DOHH2 (cell line): Measurements from ENCODE around the gene NRDE2.

ENCODE experiments used
- H3F3A ChIP-seq: fragments of 200-600 bp; sonication (generic), shearing (Covaris generic); 2 replicates; pipeline ENCODE4 v1.6.0; 2016; ENCODE audit warnings: antibody characterized with exemption, mild to moderate bottlenecking; ENCODE audit not compliant: control insufficient read depth, insufficient read depth
- H3K27ac ChIP-seq: fragments of 200-600 bp; sonication (generic); 2 replicates; pipeline ENCODE4 v1.5.1; 2014; ENCODE audit warnings: low read depth, mild to moderate bottlenecking, low read length, moderate library complexity
- H3K27me3 ChIP-seq: fragments of 200-600 bp; sonication (generic); 2 replicates; pipeline ENCODE4 v1.6.1; 2014; ENCODE audit warnings: mild to moderate bottlenecking, low read length, mixed read lengths; ENCODE audit not compliant: control insufficient read depth
- H3K36me3 ChIP-seq: fragments of 200-600 bp; sonication (generic); 2 replicates; pipeline ENCODE4 v1.6.1; 2014; ENCODE audit warnings: mild to moderate bottlenecking, low read length, moderate library complexity, mixed read lengths; ENCODE audit not compliant: control insufficient read depth
- H3K4me1 ChIP-seq: fragments of 200-600 bp; sonication (generic); 2 replicates; pipeline ENCODE4 v1.6.1; 2014; ENCODE audit warnings: mild to moderate bottlenecking, low read length, mixed read lengths; ENCODE audit not compliant: control insufficient read depth
- H3K4me2 ChIP-seq: fragments of 200-600 bp; sonication (generic); 2 replicates; pipeline ENCODE4 v1.6.0; 2014; ENCODE audit warnings: mild to moderate bottlenecking, low read length, moderate library complexity
- H3K4me3 ChIP-seq: fragments of 200-600 bp; sonication (generic); 2 replicates; pipeline ENCODE4 v1.5.1; 2014; ENCODE audit warnings: mild to moderate bottlenecking, low read length, mixed read lengths
- H3K79me2 ChIP-seq: fragments of 200-600 bp; sonication (generic); 2 replicates; pipeline ENCODE4 v1.6.1; 2014; ENCODE audit warnings: mild to moderate bottlenecking, low read length, mixed read lengths; ENCODE audit not compliant: control insufficient read depth
- H3K9me2 ChIP-seq: fragments of 200-600 bp; sonication (generic); replicated peaks from 2 replicates; pipeline ENCODE4 v1.6.1; 2014; ENCODE audit warnings: mild to moderate bottlenecking, low read length, mixed read lengths; ENCODE audit not compliant: control insufficient read depth
- H3K9me3 ChIP-seq: fragments of 200-600 bp; sonication (generic); 2 replicates; pipeline ENCODE4 v1.6.1; 2014; ENCODE audit warnings: antibody characterized with exemption, low read length, mixed read lengths; ENCODE audit not compliant: control insufficient read depth, insufficient read depth
- H4K20me1 ChIP-seq: fragments of 200-600 bp; sonication (generic); 2 replicates; pipeline ENCODE4 v1.6.0; 2014; ENCODE audit warnings: low read depth, mild to moderate bottlenecking, antibody characterized with exemption, low read length, moderate library complexity; ENCODE audit not compliant: control insufficient read depth, insufficient read depth
- CTCF ChIP-seq: fragments of 200-600 bp; sonication (generic); IDR thresholded peaks from one replicate; pipeline ENCODE4 v1.5.1; 2014; ENCODE audit warnings: antibody characterized with exemption, mild to moderate bottlenecking, low read depth, low read length; ENCODE audit not compliant: poor library complexity, severe bottlenecking
- EZH2phosphoT487 ChIP-seq: fragments of 200-600 bp; sonication (generic); IDR thresholded peaks from 2 replicates; pipeline ENCODE4 v1.6.1; 2017; ENCODE audit warnings: borderline replicate concordance, mild to moderate bottlenecking, antibody characterized with exemption, low read length, moderate library complexity, mixed read lengths

Gene NRDE2

GRCh38 chr14:90299408-90299807 lies 32.3 kb downstream of the NRDE2 start:
- Histone ChIP-seq H3K9me3 (no peaks in the 10 kb centered on the region), H3K36me3 (peaks cover 39% of the 10 kb centered on the region), H3K27ac (no peak overlapping the region), H3F3A (no peaks in the 10 kb centered on the region; the same call in 1 of the 2 replicates), H3K79me2 (no peaks in the 10 kb centered on the region), H4K20me1 (no peaks in the 10 kb centered on the region), H3K27me3 (no peaks in the 10 kb centered on the region), H3K4me2 (no peak overlapping the region), H3K4me1 (no peaks in the 10 kb centered on the region), H3K9me2 (no peaks in the 10 kb centered on the region), H3K4me3 (no peak overlapping the region)
- TF ChIP-seq CTCF: no peak
- TF ChIP-seq EZH2phosphoT487: no peak

DNA sequence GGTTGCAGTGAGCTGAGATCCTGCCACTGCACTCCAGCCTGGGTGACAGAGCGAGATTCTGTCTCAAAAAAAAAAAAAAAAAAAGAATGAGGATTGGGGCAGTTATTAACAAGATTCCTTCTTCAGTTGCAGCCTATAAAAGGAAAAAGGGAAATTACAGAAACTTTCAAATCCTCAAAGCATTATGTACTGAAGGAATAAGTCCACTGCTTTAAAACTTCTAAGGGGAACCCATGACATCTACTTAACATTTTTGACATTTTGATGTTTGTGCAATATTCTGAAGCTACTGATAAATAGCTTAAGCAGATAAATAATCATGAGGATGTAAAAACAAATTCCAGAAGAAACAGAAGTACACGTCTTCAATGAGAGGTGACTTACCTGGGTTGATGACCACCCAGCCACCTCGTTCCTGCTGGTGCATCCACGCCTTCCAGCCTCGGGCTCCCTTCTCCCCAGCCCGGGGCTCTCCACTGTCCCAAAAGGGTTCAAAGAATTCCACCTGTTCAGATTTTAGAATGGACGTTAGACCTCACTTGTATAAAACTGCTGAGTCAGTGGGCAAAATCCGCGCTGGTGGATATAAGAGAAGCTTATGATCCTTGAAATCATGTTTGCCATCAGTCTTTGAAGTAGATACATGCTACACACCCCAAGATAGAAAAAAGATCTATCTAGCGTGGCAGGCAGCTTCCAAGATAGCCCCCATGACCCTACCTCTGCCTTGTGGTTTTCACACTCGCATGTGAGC lies 33.7 kb downstream of the NRDE2 start:
- H3K9me2 ChIP-seq: no peaks in the 10 kb centered on the region
- H3K9me3 ChIP-seq: no peaks in the 10 kb centered on the region
- no peaks in the 10 kb centered on the region for H3K79me2 ChIP-seq
- peaks cover 36% of the 10 kb centered on the region for H3K36me3 ChIP-seq
- no peaks in the 10 kb centered on the region; the same call in 1 of the 2 replicates for H3F3A ChIP-seq
- TF ChIP-seq EZH2phosphoT487: no peak
- no peak for TF ChIP-seq CTCF
- no peaks in the 10 kb centered on the region for H3K4me1 ChIP-seq
- H3K4me3 ChIP-seq: no peak overlapping the region
- H4K20me1 ChIP-seq: no peaks in the 10 kb centered on the region
- no peak overlapping the region for H3K27ac ChIP-seq
- no peaks in the 10 kb centered on the region for H3K27me3 ChIP-seq
- H3K4me2 ChIP-seq: no peak overlapping the region

DNA sequence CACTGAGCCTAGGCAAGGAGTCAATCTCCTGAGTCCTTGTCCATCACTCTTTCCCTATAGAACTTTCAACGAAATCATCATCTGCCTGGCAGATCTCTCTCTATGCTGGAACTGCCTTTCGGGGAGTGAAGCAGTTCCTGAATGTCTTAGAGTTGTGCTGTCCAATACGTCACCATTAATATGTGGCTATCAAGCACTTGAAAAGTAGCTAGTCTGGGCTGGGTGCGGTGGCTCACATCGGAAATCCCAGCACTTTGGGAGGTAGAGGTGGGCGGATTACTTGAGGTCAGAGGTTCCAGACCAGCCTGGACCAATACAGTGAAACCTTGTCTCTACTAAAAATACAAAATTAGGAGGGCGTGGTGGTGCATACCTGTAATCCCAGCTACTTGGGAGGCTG lies 35.1 kb downstream of the NRDE2 start:
- Histone ChIP-seq H3K4me1 (no peaks in the 10 kb centered on the region), H3K36me3 (peaks cover 32% of the 10 kb centered on the region), H3K27me3 (no peaks in the 10 kb centered on the region), H3K4me3 (no peak overlapping the region), H3K27ac (no peak overlapping the region), H3K9me2 (no peaks in the 10 kb centered on the region), H3K4me2 (no peak overlapping the region), H3F3A (no peaks in the 10 kb centered on the region; the same call in 1 of the 2 replicates), H4K20me1 (no peaks in the 10 kb centered on the region), H3K9me3 (no peaks in the 10 kb centered on the region), H3K79me2 (no peaks in the 10 kb centered on the region)
- no peak for TF ChIP-seq CTCF
- TF ChIP-seq EZH2phosphoT487: no peak
